Left hindlimb (tissue), 1 donor: ENCODE results near the gene LRTM1.

Source experiments
- DNase-seq: peaks from one replicate; pipeline ENCODE4 v3.0.0-alpha.2; 2018

Gene LRTM1

GRCh38 chr3:54939557-54940300 lies 11.9 kb upstream of the LRTM1 start:
- DNase-seq: no peak

GRCh38 chr3:54936561-54936960 lies 8.7 kb upstream of the LRTM1 start:
- no peak for DNase-seq

DNA sequence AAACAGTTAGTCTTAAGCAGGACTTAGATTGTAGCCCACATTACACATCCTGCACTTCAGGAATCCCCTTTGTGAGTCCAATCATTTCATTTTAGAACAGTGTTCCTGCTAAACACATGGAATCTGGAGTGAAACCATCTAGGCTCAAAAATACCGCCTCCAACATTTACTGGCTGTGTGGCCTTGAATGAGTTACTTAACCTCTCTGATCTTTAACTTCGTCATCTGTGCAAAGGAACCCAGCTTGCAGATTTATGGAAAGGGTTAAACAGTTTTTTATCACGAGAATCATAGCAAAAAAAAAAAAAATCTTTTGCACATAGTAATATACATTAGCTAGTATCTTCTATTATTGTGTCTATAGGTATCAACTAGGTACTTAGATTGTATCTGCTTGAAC lies 8.0 kb upstream of the LRTM1 start:
- no peak for DNase-seq

DNA sequence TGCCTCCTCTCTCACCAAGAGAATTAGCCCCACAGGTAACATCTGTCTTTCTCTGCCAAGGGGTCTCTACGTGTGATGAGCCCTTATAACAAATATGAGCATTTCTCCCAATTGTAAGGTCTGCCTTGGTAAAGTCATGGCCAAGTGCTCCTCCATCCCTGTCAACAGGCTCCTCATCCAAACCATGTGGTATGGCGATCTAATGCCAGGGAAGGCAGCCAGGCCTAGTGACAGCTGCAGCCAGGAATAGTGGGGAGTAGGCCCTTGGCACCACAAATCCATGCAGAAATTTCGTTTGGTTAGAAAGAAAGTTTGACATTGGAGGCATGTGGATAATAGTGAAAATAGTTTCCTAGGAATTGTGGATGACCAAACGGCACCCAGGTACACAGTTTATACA lies 4.7 kb upstream of the LRTM1 start:
- peak; percentile 56 for DNase-seq

DNA sequence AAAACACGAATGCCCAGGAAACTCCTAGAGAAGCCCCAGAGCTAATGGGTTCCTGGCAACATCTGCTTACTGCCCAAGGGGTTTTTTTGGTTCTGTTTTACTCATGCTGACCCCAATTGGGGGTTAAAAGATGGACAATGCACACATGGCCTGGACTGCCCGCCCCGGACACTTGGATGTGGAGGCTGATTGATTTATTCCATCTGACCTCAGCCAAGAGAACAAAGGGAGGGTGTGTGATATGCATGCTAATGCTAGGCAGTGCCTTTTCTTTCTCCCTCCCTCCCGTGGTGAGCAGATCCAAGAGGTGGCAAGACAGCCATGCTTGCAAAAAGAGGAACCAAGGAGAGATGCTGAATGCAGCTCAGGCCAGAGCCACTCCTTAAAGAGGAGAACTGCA lies 3.3 kb upstream of the LRTM1 start:
- DNase-seq: no peak

DNA sequence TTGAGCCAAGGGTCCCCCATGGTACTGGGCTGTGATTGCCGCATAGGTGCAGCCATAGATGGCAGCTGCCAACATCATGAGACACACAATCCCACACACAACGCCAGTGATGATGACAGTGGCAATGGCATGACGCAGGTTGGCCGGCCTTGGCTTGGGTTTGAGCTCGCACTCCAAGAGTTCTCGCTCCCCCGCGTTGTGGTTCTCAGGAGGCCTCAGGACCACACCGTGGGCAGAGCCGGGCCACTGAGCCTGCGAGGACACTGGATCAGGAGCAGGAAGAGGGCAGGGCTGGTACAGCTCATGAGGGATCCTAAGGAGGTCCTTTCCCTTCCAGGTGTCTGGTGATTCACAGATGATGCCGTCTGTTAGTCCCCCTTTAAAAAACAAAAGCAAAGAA lies 9.3 kb downstream of the LRTM1 start:
- no peak for DNase-seq

- DNase-seq: no peak
Measured at GRCh38 chr3:54917862-54918261, 10.0 kb downstream of the LRTM1 start.

DNA sequence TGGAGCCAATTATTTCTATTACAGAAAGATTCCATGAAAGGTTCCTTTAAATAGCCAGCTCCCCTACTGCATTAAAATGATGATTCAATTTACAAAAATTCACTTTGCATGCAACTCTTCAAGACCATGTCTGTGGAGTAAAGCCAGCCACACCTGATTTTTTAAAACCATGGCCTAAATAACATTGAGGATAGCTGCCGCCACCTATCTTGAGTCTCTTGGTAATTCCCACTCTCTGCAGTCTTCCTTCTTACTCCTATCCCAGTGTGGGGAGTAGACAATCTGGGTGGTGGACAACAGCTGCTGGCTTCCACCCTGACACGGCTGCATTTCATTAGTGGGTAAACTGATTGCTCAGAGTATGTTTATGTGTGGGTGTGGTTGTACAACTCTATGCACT lies 10.7 kb downstream of the LRTM1 start:
- no peak for DNase-seq

GRCh38 chr3:54916732-54917131 lies 11.1 kb downstream of the LRTM1 start:
- DNase-seq: no peak

DNA sequence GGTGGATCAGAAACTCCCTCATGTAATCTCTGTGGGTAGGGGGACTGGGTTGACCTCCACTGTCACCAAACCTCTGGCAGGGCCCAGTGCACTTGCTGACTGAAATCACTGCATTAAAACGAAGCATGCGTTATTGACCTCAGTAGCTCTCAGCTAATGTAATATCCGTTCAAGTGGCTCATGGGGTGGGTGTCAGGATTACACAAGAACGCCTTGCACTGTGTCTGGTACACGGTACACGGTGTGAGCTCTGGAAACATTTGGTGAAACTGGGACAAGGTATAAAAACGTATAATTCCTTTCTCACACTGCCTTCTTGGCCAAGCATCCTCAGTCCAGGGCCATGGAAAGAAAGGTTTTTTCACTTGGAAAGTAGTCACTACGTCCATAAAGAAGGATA lies 11.9 kb downstream of the LRTM1 start:
- DNase-seq: no peak

DNA sequence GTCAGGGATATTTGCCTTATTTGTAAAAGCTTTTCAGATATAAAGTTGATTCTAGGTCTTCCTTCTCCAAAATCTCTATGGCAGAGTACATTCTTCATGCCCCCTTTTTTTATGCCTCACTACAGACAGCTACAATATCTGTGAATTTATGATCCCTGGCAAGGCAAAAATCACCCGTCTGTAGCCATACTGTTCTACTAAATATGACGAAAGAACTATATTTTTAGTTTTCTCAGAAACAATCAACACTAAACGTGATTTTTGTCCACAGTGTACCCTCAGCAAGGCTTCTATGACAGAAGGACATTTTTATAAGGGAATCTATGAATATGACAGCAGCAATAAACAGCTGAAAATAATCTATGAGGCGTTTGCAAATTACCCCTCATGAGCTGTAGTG lies 12.7 kb downstream of the LRTM1 start:
- no peak for DNase-seq

DNA sequence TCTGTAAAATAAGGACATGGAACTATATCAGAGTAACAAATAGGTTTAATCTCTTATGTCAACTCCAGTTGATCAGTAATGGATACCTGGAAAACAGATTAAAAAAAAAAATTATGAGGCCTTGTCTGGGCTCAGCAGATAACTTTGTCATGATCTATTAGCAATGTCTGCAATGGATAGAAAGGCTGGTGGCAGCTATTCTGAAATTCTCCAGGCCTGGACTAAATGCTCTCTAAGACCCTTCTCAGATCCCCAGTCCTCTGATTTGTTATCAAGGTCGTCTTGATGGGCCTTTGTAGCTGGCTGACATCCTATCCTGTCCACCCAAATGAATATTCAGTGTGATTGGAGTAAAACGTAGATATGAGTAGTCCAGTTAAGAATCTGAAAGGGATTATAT lies 13.7 kb downstream of the LRTM1 start:
- no peak for DNase-seq

DNA sequence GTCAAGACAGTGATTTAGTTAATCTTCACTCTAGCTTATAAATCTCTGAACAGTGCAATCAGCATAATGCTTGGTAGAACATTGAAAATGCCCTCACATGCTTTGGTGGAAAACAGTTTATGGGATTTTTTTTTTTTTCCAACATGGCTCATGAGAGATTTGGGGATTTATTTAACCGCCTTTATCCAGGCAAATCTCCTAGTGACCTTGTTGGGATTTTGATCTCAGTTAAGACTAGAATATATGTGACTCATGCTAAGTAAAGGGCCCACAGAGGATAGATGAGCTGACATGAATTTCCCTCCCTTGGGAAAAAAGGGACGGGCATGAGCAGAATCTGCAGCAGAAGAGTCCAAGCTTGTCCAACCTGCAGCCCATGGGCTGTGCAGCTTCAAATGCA lies 18.7 kb downstream of the LRTM1 start:
- no peak for DNase-seq

GRCh38 chr3:54906763-54907162 lies 21.1 kb downstream of the LRTM1 start:
- no peak for DNase-seq

- DNase-seq: no peak
Measured at GRCh38 chr3:54905920-54906319, 21.9 kb downstream of the LRTM1 start.

DNA sequence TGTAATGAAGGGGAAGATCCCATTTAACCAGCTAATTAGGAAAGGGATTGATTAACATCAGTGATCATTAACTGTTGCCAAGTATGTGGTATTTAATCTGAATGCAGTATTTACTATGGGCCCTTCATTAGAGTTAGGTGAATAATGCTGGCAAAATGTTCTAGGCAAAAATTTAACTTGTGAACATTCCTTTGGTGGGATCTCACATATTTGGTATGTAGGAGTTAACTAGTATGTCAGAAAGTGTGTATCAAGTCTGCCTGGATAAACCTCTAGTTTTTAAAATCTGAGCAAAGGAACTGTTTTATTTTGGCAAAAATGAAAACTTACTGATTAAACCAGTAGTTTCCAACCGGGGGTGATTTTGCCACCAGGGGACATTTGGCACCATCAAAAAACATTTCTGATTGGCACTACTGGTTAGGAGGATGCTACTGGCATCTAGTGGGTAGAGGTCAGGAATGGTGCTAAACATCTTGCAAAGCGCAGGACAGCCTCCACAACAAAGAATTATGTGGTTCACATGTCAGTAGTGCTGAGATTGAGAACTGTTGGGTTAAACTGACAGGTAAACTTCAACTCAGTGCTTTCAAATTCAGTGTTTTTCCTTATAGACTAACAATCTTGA lies 22.5 kb downstream of the LRTM1 start:
- no peak for DNase-seq

DNA sequence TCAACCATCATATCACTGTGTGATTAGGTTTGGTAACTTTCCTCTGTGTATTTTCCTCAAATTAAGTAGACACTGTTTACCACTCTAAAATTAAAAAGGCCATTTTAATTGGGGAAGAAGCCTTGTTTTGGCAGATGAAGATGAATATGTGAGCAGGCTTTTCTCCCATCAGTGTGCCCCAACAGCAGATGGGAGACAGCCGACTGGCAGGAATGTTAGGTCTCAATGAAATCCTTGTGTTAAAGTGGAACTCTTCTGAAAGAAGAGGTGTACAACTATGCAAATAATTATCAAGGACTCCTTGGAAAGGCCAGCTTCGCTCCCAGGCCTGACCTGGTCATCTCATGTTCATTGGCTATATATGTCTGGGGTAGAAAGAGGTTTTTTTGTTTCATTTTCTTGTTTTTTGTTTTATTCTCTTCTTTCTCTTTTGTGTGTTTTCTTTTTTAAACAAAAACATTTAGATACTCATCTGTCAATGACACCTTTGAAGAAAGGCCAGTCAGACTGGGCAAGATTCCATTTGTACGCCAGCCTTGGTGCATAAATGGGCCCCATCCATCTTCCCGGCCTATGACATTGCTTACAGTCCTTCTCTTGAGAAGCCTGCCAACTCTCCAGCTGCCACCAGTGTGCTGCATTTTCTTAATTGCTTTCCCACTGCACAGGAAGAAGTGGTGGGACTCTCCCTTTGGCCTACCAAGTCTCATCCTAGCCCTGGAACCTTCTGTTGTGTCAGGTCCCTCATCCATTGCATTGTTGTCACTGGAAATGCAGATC lies 25.8 kb downstream of the LRTM1 start:
- no peak for DNase-seq

DNA sequence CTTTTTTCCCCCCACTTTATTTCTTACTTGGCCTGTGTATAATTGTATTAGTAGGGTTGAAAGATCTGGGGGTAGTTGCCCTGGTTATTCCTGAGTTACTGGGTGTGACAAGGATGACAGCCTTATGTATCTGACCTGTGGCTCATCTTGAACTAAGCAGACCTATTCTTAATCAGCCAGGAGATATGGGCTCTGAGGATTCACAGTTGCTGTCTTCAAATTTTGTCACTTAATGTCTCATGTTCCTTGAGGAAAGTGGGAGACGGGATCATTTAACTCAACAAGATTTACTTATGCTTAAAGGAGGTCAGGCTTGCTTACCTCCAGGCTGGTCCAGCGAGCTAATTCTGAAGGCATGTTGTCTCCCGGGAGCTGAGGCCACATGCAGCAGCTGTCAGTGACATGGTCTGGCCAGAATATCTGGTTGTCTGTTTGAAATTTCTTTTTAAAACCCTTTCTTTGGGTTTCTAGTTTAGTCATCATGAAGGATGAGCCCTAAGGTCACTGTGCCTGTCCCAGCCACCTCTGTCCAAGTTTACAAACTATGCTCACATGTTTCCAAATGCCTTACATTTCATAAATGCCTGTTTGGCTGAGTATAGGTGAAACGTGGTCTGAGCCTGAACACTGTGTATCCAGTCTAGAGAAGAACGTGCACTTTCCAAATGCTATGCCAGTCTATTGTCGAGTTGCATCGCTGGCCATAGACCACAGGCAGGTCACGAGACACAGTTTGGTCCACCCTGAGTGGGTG lies 26.8 kb downstream of the LRTM1 start:
- DNase-seq: no peak

- no peak for DNase-seq
Measured at GRCh38 chr3:54899273-54899672, 28.6 kb downstream of the LRTM1 start.

- DNase-seq: no peak
Measured at GRCh38 chr3:54897028-54897711, 30.7 kb downstream of the LRTM1 start.

GRCh38 chr3:54895613-54896012 lies 32.2 kb downstream of the LRTM1 start:
- no peak for DNase-seq

DNA sequence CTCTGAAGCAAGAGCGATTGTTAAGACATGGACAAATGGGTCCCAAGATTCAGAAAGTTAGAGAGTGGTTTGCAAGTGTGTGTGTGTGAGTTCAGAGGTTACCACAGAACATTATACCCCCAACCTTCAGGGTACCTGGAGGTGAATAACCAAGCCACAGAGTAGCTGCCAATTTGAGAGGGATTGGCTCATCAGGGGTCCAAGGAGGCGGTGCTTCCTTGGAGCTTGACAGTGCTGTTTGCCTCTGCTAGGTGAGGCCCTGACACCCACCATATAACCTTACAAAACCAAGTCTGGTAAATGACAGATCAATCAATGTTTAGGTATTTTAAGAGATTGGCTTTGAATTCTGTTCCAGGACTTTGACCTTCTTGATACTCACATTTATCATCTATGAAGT lies 35.7 kb downstream of the LRTM1 start:
- DNase-seq: no peak

DNA sequence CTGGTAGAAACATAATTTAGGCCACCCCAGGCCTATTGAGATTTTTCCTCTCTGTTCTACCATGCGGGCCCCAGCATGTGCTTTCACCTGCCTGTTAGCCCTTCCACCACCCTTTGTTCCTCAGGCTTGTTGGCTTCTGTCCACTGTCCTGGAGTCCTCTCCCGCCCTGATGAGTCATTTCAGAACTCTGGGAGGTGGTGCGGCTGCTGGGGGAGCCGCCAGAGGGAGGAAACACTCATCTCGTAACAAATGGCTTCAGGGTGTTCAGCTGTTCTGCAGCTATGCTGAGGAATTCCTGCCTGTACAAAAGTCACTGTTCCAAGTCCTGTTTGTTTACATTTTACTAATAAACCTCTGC lies 36.3 kb downstream of the LRTM1 start:
- peak; percentile 82 for DNase-seq
